Putamen (tissue), 1 donor: Measurements from ENCODE around the gene FEM1C.
"Not testable (repeated sequence)": the region's sequence is repeated elsewhere in the genome, so short reads cannot be mapped to it uniquely, and the experiment has no call there.

Experiments
- DNase-seq: peaks from one replicate; pipeline ENCODE4 v3.0.0-alpha.2; 2016; ENCODE audit warnings: low spot score

FEM1C gene

GRCh38 chr5:115520191-115520590 is 24.4 kb downstream of the FEM1C start:
- no peak for DNase-seq

- DNase-seq: no peak
Measured at GRCh38 chr5:115516372-115516771, 28.2 kb downstream of the FEM1C start.

DNA sequence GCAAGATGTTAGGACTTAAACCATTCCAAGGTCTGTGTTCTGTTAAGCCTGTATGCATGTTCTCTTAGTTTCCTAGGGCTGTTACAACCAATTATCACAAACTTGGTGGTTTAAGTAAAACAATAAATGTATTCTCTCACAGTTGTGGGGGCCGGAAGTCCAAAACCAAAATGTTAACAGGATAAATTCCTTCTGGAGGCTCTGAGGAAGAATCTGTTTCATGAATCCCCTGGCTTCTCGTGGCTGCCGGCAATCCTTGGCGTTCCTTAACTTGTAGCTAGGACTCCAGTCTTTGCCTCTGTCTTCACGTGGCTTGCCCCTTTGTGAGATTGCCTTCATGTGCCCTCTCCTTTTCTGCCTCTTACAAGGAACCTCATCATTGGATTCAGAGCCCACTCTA is 30.4 kb downstream of the FEM1C start:
- DNase-seq: no peak

GRCh38 chr5:115511632-115512031 is 32.9 kb downstream of the FEM1C start:
- no peak for DNase-seq

DNA sequence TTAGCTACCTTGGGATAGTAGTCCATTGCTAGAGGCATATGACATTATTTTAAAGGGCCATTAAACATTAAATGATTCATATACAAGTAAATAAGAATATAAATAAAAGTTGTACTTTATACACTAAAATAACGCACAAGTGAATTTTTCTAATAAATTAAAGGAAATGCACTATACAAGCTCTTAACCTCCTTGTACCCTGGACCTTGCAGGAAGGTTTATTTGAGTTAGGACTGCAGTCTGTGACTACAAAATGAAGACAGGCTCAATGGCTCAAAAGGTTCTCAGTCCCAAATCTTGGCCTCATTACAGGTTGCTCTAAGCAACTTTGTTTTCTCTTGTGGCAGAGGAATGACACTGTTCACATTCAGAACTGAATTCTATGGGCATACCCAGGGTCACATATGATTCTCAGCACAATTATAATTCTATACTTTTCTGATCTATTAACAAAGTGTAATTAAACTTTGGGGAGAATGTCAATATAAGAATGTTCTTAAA is 34.4 kb downstream of the FEM1C start:
- no peak for DNase-seq

GRCh38 chr5:115509547-115509946 is 35.0 kb downstream of the FEM1C start:
- DNase-seq: no peak

GRCh38 chr5:115507681-115508080 is 36.9 kb downstream of the FEM1C start:
- peak; percentile 64 for DNase-seq

GRCh38 chr5:115503420-115503819 is 41.2 kb downstream of the FEM1C start:
- DNase-seq: peak; percentile 74

GRCh38 chr5:115501464-115502210 is 42.9 kb downstream of the FEM1C start:
- no peak for DNase-seq

- DNase-seq: no peak
Measured at GRCh38 chr5:115500225-115500624, 44.4 kb downstream of the FEM1C start.

- DNase-seq: no peak
Measured at GRCh38 chr5:115496936-115497576, 47.5 kb downstream of the FEM1C start.

DNA sequence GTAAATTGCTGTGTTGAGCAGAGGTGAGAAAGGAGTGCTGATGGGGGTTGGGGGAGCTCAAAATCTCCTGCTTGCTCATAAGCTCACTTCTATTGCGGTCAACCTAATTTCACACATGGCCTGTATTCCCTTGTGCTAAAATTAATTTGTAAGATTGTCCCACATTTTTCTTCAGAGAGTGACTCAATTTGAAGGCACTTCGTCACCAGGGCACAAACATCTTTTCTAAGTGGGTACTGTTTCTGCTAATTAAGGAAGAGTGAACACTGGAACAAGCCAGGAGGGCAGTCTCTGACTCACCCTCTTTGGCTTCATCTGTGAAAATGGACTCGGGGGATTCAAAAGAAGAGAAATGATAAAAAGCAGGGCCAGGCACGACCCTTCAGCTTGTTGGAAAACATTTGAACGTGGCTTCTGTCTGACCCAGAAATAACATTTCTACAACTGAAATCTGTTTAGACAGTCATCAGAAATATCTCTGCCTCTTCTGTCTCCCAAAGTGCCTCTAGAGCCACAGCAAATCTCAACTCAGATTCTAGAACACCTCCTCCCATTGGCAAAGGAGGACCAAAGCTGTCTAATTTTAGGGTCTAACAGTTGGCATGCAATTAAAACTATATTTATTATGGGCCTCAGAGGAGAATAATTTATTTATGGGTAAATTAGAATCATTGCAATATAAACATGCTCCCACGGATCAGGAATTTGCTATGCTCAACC is 49.8 kb downstream of the FEM1C start:
- DNase-seq: no peak

DNA sequence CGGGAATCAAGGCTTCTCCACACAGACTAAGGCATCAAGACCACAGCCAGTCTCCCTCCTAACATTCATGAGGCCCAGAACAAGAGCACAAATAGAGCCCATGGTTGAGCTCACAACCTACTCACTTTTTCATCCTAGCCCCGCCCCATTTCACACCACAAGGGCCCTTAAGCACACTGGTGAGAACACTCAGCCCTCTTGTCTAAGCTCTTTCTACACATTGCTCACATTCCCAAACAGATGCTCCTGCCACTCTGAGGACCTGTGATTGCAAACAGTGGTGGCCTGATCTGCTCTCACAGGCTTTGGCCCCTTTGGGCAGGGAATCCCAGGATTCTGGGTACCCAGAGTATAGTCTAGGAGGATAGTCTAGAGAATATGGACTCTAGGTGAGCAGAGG is 54.0 kb downstream of the FEM1C start:
- DNase-seq: no peak

DNA sequence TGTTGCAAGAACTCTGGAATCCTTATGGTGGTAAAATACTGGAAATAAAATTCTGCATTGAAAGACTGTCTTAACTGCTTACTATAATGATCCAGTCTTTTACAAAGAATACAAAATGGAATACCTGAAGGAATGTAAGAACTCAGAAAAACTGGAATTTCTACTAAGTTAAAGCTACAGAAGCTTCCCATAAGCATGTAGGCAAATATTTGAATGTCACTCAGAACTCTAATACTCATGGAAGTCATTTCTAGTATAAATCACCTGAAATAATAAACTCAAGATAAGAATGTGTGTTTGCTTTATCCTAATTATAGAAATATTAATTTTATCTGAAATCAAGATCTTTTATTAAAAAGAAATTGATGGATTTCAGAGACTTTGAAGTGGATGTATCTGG is 54.8 kb downstream of the FEM1C start:
- no peak for DNase-seq

DNA sequence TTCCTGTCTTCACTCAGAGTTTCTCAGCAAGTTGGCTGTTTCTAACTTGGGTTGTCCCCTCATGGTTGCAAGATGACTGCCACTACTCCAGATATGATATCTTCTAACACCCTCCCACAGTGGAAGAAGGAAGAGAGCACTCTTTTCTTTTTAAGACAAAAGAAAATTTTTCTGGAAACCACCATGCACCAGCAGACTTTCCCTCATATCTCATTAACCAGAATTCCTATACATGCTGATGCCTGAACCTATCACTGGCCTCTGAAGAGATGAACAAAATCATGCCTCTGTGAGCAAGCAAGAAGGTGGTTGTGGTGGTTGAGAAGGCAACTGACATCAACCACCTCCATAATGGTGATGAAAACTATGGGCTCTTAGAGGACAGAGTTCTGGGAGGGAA is 56.8 kb downstream of the FEM1C start:
- DNase-seq: no peak

DNA sequence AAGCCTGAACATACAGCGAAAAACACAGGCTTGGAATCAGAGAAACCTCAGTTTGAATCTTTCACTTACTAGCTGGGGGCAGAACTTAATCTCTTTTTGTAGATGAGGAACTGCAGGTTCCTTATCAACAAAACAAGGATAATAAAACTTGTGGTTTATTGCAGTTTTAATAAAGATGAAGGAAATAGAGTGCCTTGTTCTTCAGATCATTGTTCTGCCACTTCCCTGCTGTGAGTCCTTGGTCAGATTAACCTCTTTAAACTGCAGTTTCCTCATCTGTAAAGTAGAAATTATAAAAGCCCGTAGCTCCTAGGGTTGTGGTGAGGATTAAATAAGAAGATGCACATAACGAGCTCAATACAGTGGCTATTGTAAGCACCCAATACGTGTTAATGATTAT is 57.4 kb downstream of the FEM1C start:
- DNase-seq: no peak

DNA sequence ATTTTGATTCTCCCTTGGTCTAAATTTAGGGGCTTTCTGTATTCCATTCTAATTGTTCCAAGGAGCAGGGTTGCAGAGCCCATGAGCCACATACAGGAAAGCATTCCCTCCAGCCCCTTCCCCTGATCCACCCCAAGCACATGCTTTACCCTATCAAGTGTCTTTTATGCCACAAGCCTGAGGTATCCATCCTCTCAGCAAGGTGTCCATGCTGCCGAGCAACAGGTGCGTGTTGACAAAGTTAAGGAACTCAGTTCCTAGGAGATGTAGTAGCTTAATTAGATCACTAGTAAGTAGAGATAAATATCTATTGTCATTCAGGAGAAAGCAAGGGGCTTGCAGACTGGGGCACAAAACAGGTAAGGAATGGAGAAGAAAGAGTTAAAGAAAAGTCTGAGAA is 57.8 kb downstream of the FEM1C start:
- DNase-seq: no peak

- no peak for DNase-seq
Measured at GRCh38 chr5:115484368-115484767, 60.2 kb downstream of the FEM1C start.

GRCh38 chr5:115480900-115481299 is 63.7 kb downstream of the FEM1C start:
- DNase-seq: no peak

DNA sequence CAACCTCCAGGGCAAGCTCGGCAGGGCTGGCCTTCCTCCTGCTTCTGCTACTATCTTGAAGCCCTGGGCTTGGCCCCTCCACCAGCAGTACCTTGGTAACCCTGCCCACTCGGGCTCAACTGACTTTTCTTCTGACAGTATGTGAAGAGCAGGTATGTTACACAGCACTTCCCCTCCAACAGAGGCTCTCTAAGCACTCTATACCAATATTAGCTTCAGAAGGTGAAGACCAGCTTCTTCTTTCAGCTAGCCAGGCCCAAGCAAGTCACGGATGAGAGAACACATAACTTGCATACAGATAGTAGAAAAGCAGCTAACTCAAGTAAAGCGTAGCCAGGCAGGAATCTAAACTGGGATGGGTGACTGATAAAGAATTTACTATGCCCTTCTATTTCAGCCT is 64.3 kb downstream of the FEM1C start:
- no peak for DNase-seq

- DNase-seq: not testable (repeated sequence)
Measured at GRCh38 chr5:115479166-115479873, 65.3 kb downstream of the FEM1C start.

DNA sequence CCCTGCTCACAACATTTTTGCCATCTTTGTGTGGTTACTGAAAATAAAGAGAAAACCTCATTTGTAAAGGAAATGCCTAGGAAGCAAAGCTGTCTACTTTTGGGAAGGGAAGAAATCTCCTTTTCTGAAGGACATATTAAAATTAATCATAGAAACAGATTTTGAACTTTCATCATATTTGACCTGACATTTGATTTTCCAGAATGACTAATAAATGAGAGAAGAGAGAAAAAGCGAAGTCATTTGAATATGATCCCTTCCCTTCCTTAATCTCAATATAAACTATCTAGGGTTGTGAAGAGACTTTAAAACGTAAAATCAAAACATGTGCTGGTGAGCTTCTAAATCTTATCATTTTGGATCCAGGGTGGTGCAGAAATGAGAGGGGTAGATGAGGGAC is 66.3 kb downstream of the FEM1C start:
- DNase-seq: no peak
